ENCODE measurements around the gene FOXC2. TPM values are rescaled to one million over a fixed set of nuclear protein-coding genes. Genes with fewer than 3 reads are reported as not detected.

Gene FOXC2
- total and polyA plus RNA-seq, 2 experiments from 2014 or later, result 2.4 to 3.7 TPM

GRCh38 chr16:86598607-86599565 lies 32.3 kb downstream of the FOXC2 start:
- Histone ChIP-seq H3K4me1 (ENCODE audit: low read depth) (no peaks in the 10 kb centered on the region), H3K27ac (no peak overlapping the region), H3K27me3 (peaks cover 3% of the 10 kb centered on the region), H3K4me3 (no peak overlapping the region), H3K9me3 (ENCODE audit: low read depth) (no peaks in the 10 kb centered on the region), H3K36me3 (no peaks in the 10 kb centered on the region)
- no peak for TF ChIP-seq CTCF (IDR thresholded peaks at IDR 0.05; ENCODE audit: low read depth, low read length)
- no peak for DNase-seq (ENCODE audit: low read depth in 1 of 2, low spot score in 1 of 2)

DNA sequence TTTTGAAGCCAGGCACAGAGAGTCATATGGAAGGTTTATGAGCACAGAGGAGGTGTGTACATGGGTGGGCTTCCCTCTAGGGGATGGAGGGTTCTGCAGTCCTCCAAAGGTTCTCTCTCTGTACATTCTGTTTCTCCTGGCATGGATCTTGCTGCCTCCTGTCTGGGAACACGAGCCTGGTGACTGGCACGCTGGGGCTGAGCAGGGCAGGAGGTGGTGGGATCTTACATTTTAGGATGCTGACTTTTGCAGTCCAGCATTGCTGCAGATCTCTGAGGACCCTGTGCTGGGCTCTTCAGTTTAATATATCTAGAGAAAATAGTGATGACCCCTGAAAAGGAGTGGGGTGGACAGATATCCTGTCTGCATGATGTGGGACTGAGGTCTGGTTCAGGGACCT lies 34.7 kb downstream of the FOXC2 start:
- Histone ChIP-seq H3K27me3 (no peaks in the 10 kb centered on the region), H3K9me3 (ENCODE audit: low read depth) (no peaks in the 10 kb centered on the region), H3K4me3 (no peak overlapping the region), H3K27ac (no peak overlapping the region), H3K4me1 (ENCODE audit: low read depth) (no peaks in the 10 kb centered on the region), H3K36me3 (no peaks in the 10 kb centered on the region)
- no peak for DNase-seq (ENCODE audit: low read depth in 1 of 2, low spot score in 1 of 2)
- TF ChIP-seq CTCF (IDR thresholded peaks at IDR 0.05; ENCODE audit: low read depth, low read length), result no peak

- no peak for TF ChIP-seq CTCF (IDR thresholded peaks at IDR 0.05; ENCODE audit: low read depth, low read length)
- Histone ChIP-seq H3K27me3 (no peaks in the 10 kb centered on the region), H3K9me3 (ENCODE audit: low read depth) (no peaks in the 10 kb centered on the region), H3K36me3 (no peaks in the 10 kb centered on the region), H3K4me3 (no peak overlapping the region), H3K27ac (no peak overlapping the region), H3K4me1 (ENCODE audit: low read depth) (no peaks in the 10 kb centered on the region)
- no peak for DNase-seq (ENCODE audit: low read depth in 1 of 2, low spot score in 1 of 2)
Measured at GRCh38 chr16:86602521-86602920, 35.9 kb downstream of the FOXC2 start.

GRCh38 chr16:86604436-86605193 lies 38.0 kb downstream of the FOXC2 start:
- Histone ChIP-seq H3K4me3 (no peak overlapping the region), H3K36me3 (no peaks in the 10 kb centered on the region), H3K27me3 (no peaks in the 10 kb centered on the region), H3K9me3 (ENCODE audit: low read depth) (no peaks in the 10 kb centered on the region), H3K27ac (no peak overlapping the region), H3K4me1 (ENCODE audit: low read depth) (no peaks in the 10 kb centered on the region)
- DNase-seq (ENCODE audit: low read depth in 1 of 2, low spot score in 1 of 2), result no peak
- no peak for TF ChIP-seq CTCF (IDR thresholded peaks at IDR 0.05; ENCODE audit: low read depth, low read length)

DNA sequence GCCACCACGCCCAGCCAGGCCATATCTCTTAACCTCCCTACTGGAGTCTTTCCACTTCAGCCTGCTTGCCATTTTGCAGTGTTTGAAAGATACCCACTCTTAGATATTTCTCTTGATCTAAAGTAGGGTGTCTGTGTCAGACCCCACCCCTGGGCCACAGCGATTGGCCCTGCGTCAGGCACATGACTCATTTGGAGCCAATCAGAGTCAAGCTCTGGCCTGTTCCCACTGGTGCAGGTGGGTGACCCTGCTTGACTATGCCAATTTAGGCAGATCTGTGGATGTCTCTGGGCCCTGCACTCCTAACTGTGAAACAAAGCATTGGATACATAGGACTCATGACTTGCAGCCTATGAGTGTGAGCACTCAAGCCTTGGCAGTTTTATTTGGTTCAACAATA lies 39.3 kb downstream of the FOXC2 start:
- Histone ChIP-seq H3K27me3 (no peaks in the 10 kb centered on the region), H3K27ac (no peak overlapping the region), H3K4me3 (no peak overlapping the region), H3K4me1 (ENCODE audit: low read depth) (peaks cover 2% of the 10 kb centered on the region), H3K9me3 (ENCODE audit: low read depth) (no peaks in the 10 kb centered on the region), H3K36me3 (no peaks in the 10 kb centered on the region)
- TF ChIP-seq CTCF (IDR thresholded peaks at IDR 0.05; ENCODE audit: low read depth, low read length), result no peak
- no peak for DNase-seq (ENCODE audit: low read depth in 1 of 2, low spot score in 1 of 2)

Measured in cardiac muscle cell (in vitro differentiated cells and primary cell).